Colon (tissue), 2 donors: Measurements from ENCODE around the gene THBS4.

ENCODE experiments used
- FAIRE-seq: peaks from 2 replicates; lab custom pipeline; 2012; peaks lifted over from hg19 to GRCh38; lab: Jason Lieb, UNC
- donor health status: control.
- donor health status: control.

The THBS4 gene

GRCh38 chr5:80119372-80119771 is 84.2 kb downstream of the THBS4 start:
- FAIRE-seq = no peak

DNA sequence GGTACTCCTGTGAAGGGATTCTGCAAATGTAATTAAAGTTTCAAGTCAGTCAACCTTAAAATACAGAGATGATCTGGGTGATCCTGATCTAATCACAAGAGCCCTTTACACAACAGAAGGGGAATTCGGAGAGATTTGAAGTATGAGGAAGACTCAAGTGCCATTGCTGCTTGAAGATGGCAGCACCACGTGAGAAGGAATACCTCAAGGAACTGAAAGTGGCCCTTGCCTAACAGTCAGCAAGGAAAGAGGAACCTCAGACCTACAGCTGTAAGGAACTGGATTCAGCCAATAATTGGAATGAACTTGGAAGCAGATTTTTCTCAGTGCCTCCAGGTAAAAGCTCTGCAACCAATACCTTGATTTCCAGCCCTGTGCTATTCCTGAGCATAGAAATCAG is 87.4 kb downstream of the THBS4 start:
- no peak for FAIRE-seq

DNA sequence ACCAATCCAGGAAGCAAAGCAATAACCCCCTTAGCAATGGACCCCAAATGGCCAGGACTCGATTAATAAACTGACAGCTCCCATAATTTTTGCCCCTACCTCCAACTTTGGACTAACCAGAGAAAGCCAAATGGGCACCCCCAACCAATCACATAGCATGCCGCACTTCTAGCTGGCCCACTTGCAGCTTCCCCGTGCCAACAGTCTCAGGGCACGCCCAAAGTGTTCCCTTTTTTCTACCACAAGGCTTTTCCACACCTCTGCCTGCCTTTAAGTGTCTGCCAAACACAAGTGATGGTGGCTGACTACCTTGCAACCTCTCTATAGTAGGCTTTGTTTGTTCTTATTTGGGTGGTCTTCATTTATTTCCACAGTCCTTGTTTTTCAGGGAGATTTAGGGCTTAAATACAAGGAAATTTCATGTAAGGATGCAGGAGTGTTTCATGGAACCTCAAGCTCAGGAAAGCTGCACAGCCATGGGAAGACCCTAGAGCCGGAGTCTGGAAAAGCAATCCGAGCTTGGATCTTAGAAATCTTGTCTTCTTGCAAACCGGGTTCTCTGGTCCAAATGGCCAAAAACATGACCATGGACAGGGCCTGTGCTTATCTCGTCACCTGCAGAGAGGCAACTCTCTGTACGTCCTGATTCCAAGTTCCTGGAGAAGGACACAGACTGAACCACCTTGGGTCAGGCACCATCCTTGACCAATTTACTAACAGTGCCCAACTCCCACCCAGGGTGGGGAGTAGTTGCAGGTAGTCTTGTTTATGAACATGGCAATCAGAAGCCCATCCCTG is 89.2 kb downstream of the THBS4 start:
- FAIRE-seq = no peak

- no peak for FAIRE-seq
Measured at GRCh38 chr5:80125022-80125961, 90.1 kb downstream of the THBS4 start.

- no peak for FAIRE-seq
Measured at GRCh38 chr5:80125962-80126480, 90.9 kb downstream of the THBS4 start.

GRCh38 chr5:80127116-80127552 is 92.0 kb downstream of the THBS4 start:
- FAIRE-seq = no peak

GRCh38 chr5:80128141-80128540 is 93.0 kb downstream of the THBS4 start:
- no peak for FAIRE-seq

GRCh38 chr5:80129146-80129545 is 94.0 kb downstream of the THBS4 start:
- no peak for FAIRE-seq
